ENCODE results near the gene C1QTNF9.
"Not testable (repeated sequence)": the region's sequence is repeated elsewhere in the genome, so short reads cannot be mapped to it uniquely, and the experiment has no call there.

The C1QTNF9 gene

GRCh38 chr13:24323739-24324075 is 14.3 kb downstream of the C1QTNF9 start:
- DNase-seq: no peak

GRCh38 chr13:24327598-24327997 is 18.2 kb downstream of the C1QTNF9 start:
- not testable (repeated sequence) for DNase-seq

- DNase-seq: no peak
Measured at GRCh38 chr13:24328145-24328544, 18.8 kb downstream of the C1QTNF9 start.

DNA sequence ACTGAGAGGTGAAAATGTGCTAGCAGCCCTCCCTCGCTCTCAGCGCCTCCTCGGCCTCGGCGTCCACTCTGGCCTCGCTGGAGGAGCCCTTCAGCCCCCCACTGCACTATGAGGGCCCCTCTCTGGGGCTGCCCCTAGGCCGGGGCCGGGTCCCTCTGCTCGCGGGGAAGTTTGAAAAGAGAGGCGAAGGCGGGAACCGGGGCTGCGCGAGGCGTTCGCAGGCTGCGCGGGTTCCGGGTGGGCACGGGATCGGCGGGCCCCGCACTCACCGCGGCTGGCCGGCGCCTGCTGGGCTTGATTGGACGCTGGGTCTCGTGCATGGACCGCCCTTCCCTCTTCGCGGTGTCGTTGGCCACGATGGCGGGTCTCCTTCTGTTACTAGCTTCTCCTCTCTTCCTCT is 29.3 kb downstream of the C1QTNF9 start:
- DNase-seq: no peak

DNA sequence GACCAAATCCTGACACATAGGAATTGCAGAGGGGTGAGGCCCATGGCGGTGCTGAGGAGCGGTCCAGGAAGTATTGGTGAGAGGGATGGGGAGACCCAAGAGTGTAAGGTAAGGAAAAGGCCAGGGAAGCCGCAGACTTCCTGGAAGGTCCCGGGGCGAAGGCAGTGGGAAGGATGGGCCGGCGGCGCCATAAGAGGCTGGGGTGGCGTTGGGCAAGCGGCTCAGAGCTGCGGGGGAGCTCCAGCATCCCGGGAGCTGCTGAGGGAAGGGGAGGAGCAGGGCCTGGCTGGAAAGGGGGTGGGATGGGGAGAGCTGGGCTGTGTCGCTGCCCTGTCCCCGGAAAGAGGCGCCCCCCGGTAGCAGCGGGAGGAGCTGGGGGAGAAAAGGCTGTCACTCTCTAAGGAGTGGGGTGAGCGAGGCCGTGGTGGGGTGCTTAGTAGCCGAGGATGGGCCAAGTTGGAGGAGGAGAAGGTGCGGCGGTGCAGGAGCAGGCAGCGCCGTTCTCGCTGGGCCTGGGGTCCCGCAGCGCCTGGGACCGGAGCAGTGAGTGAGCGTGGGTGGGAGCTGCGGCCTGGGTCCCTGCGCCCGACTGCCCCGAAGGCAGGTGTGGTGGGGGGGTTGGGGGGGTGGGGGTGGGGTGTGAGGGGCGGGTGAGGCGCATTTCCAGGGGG is 30.7 kb downstream of the C1QTNF9 start:
- DNase-seq: no peak

DNA sequence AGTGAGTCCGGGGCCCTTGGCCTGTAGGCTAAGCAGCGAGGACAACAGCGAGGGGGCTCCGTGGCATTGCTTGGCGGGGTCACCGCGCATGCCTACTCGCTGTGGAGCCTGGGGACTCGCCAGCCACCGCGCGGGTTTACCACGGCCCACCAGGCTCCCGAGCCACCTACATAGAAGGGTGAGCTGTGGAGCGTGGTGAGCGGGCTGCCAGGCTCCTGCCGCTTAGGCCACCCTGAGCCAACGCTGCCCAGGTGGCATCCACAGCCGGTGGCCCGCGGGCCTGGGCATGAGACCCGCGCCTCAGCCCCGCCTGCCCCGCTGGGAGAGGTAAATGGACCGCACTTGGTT is 31.2 kb downstream of the C1QTNF9 start:
- no peak for DNase-seq

GRCh38 chr13:24341439-24341838 is 32.1 kb downstream of the C1QTNF9 start:
- DNase-seq: no peak

DNA sequence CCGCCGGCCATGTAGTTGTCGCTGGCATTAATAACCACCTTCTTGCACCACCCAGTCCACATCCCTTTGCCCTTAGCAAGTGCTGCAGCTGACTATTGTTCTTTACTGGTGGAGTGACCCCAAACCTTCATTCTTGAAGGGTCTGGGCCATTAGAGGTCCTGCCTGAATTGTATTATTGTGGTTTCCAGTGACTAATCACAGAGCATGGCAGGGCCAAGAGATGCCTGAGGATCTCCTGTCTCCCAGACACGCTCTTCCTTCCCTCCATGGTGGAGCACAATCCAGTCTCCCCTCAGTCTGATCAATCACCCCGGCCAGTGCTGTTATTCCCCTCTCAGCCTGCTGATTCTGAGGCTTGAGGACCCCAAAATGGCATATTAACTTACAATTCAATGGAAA is 39.0 kb downstream of the C1QTNF9 start:
- no peak for DNase-seq

DNA sequence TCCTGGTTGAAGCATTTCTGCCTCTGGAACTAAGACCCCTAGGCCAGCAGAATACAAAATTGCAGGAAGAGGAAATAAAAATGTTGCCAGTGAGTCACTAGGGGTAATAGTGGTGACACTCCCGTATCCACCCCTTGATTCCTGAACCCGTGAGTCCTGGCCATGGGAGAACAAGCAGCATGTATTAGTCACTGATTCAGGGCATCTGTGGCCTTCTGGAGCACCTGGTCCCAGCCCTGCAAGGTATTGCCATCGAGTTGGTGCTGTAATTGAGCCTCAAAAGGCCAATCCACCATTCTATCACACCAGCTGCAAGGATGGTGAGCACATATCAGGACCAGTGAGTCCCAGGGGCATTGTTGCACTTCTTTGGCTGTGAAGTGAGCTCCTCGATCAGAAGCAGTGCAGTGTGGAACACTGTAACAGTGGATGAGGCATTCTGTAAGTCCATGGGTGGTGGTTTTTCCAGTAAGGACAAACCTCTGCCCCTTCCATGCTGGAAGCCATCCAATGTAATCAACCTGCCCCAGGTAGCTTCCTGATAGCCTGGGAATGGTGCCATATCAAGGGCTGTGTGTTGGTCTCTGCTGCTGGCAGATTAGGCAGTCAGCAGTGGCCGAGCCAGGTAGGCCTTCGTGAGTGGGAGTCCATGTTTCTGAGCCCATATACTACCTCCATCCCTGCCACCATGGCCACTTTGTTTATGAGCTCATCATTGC is 39.6 kb downstream of the C1QTNF9 start:
- DNase-seq: no peak

DNA sequence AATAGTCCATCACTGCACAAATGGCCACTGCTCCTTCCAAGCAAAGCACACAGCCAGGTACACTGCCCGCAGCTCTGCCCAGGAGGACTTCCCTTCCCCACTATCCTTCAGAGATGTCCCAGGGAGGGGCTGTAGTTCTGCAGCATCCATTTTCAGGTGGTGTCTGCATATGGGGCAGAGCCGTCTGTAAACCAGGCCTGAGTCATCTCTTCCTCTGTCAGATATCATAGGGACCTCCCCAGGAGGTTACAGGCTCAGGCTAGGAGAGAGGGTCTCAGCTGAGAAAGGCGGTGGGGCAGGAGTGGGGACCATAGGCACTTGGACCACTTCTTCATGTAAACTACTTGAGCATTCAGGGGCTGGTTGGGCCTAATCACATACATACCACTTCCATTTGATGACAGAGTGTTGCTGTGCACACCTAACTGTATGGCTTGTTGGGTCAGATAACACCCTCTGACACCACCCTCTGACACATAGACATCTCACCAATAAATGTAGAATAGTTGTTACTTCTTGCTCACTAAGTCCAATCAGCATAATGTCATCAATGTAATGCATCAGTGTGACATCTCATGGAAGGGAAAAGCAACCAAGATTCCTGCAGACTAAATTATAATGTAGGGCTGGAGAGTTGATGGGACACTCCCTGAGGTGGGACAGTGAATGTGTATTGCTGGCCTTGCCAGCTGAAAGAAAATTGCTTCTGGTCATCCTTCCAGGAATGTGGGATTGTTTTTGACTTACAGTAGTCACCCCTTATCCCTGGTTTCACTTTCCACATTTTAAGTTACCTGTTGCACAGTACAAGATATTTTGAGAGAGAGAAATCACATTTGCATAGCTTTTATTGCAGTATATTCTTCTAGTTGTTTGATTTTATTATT is 40.6 kb downstream of the C1QTNF9 start:
- not testable (repeated sequence) for DNase-seq

GRCh38 chr13:24351423-24351822 is 42.0 kb downstream of the C1QTNF9 start:
- DNase-seq: no peak

DNA sequence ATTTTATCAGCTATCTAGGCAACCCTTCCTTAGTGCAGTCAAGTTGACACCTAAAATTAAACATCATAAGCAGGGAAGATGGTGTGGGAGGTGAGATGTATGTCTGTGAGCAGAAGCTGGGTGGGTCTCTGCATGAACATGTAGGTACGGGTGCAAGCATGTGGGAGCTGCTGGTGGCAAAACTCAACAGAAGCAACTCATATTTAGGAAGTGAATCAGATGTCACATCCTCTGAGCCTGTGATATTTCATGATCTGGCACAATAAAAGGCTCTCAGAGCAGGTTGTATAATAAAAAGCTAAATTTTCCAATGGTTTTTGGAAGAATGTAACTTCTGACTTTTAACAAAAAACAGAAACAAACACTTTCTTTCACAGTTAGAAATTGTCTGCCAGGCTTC is 44.4 kb downstream of the C1QTNF9 start:
- no peak for DNase-seq

DNA sequence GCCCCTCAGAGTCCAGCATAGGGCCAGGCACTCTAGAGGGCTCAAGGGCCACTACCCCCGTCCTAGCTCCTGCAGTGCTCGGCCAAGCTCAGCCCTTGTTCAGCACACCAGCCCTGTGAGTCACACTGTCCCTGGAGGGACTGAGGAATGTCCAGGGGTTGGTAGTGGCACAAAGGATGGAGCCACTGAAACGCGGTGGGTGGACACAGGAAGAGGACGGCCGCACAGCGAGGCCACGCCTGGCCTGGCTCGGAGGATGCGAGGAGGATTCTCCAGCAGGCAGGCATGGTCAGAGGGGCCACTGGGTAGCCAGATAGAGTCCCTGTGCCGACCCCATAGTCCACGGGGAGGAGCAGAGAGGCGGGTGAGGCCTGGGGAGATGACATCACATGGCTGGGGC is 45.7 kb downstream of the C1QTNF9 start:
- DNase-seq: no peak

GRCh38 chr13:24356270-24356669 is 46.9 kb downstream of the C1QTNF9 start:
- DNase-seq: no peak

DNA sequence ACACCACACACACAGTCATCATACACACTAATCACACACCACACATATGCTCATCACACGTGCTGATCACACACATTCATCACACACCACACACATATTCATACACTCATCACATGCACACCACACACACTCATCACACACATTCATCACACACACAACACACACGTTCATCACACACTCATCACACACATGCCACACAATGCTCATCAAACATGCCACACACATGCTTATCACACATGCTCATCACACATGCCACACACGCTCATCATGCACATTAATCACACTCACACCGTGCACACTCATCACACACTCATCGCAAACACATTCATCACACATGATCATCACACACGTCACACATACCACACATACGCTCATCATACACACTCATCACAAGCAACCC is 47.5 kb downstream of the C1QTNF9 start:
- DNase-seq: no peak

- no peak for DNase-seq
Measured at GRCh38 chr13:24357756-24358155, 48.4 kb downstream of the C1QTNF9 start.

- not testable (repeated sequence) for DNase-seq
Measured at GRCh38 chr13:24358836-24359235, 49.5 kb downstream of the C1QTNF9 start.

DNA sequence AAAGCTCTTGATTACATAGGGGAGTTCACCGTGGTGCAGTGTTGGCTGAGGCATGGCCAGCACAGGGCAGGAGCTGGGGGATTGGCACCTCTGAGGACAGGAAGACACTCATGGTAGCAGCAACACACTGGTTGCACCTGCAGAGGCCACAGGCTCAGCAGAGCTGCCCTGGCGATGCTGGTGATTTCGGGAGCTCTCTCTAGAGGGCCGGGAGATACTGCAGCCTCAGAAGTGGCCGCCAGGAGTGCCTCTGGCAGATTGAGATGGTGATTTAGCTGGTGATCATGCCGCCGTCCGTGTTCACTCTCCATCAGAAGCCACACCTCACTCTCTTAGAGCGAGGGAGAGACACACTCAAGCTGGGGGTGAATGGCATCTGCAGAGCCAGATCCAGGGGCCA is 49.9 kb downstream of the C1QTNF9 start:
- not testable (repeated sequence) for DNase-seq

GRCh38 chr13:24360106-24360505 is 50.7 kb downstream of the C1QTNF9 start:
- no peak for DNase-seq

- no peak for DNase-seq
Measured at GRCh38 chr13:24361113-24361512, 51.7 kb downstream of the C1QTNF9 start.

DNA sequence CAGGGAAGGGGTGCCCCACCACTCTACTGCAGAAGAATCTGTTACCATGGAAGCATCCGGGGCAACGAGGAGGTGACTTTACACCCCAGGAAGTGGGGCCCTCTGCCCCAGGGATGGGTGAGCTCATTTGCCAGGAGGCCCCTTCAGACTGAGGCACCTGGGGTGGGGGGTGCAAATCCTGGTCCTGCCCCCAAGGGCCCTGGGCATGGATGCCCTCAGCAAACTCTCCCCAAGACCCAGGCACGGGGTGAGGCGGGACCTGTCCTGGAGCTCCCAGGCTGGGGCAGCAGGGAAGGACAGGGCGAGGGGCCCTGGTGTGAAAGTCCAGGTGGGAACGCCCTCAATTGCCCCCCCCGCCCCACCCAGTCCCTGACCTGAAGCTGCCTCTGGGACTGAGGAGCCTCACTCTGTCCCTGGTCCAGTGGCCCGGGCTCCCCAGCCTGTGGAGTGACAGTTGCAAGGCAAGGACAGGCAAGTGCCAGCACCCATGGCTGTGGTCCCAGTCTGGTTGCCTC is 52.5 kb downstream of the C1QTNF9 start:
- DNase-seq: no peak

- no peak for DNase-seq
Measured at GRCh38 chr13:24362435-24362952, 53.1 kb downstream of the C1QTNF9 start.

GRCh38 chr13:24365191-24365590 is 55.8 kb downstream of the C1QTNF9 start:
- DNase-seq: no peak

Measured in Kasumi-1 (cell line).